ENCODE results near the gene VPS13A.
"Not testable (repeated sequence)": the region's sequence is repeated elsewhere in the genome, so short reads cannot be mapped to it uniquely, and the experiment has no call there.

VPS13A gene

DNA sequence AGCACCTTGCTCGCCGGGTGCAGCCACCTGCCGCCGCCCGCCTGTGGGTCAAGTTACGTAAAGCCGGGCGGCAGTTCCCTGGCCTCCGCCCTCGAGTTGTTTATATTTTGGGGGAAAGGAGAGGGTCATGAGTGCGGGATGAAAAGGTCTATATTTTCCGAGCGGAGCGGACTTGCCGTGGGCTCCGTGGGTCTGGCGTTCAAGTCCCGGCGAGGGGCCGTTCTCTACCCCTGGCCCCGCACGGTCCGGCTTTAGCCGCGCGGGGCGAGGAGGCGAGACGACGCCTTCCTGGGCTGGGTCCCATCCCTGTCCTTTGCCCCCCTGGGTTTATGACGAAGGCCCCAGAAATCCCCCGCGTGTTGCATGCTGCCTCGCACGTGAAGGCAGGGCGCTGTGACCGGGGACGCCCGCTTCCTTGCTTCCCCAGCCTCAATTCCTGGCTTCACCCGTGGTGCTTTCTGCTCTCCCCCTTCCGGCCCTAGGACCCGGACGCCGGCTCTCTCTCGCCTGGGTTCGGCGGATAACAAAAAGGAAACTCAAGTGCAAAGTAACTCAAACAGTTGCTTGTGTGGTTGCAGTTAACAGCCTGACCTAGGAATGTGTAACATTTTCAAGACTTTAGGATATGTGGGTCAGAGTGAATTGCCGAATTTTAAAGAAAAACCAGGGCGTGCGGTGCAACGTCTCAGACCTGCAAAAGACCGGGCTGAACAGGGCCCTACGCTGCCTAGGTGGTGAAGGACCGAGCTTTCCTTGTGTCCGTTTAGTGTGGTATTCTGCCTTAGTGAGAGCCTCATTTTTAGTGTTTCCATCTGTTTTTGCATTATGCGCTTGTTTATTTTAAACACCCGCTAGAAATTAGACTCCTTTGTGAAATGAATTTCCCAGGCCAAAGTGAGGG, 810 bp downstream of the VPS13A start:
- in situ Hi-C loops (cut with MboI; ENCODE audit: low pct_unique_long_range_greater_than_20kb, low sequenced_read_pairs) = no loop called here
- peak; percentile 62 for DNase-seq

DNA sequence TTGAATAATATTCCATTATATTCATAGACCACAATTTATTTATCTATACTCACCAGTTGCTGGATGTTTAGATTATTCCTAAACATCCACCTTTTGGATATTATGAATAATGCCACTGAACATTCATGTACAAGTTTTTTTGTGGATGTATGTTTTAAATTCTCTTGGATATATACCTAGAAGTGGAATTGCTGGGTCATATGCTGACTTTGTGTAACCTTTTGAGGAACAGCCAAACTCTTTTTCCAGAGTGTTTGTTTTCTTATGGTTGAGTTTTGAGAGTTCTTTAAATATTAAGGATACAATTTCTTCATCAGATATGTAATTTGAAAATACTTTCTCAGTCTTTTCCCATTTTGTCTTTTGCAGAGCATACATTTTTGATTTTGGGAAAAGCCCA, 2.7 kb downstream of the VPS13A start:
- in situ Hi-C loops (cut with MboI; ENCODE audit: low pct_unique_long_range_greater_than_20kb, low sequenced_read_pairs) = no loop called here
- no peak for DNase-seq

- no peak for DNase-seq
- in situ Hi-C loops (cut with MboI; ENCODE audit: low pct_unique_long_range_greater_than_20kb, low sequenced_read_pairs) = no loop called here
Observed at GRCh38 chr9:77183581-77183980, 6.2 kb downstream of the VPS13A start.

DNA sequence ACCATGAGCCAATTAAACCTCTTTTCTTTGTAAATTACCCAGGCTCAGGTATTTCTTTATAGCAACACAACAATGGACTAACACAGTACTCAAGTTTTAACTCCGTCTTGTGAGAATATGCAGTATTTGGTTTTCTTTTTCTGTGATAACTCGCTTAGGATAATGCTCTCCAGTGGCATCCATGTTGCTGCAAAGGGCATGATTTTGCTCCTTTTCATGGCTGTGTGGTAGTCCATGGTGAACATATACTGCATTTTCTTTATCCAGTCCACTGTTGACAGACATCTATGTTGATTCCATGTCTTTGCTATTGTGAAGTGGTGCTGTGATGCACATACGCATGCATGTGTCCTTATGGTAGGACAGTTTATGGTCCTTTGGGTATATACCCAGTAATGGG, 10.9 kb downstream of the VPS13A start:
- in situ Hi-C loops (cut with MboI; ENCODE audit: low pct_unique_long_range_greater_than_20kb, low sequenced_read_pairs) = no loop called here
- DNase-seq = no peak

DNA sequence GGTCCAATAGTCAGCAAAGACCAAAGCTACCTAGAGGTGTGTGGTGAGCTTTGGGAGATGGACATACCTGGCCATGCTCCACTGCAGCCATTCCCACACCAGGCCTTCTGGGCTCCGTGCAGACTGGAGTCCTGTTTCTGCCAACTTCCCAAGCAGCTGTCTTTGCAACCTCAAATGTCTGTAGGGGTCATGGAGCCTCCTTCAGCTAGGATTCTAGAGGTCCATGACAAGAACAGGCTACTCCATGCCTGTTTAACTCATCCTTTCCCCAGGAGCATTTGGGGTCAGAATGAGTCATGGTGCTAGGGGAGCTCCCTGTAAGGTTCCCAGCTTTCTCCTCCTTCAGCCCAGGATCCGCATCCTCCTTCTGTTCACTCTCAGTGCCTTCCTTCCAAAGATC, 17.1 kb downstream of the VPS13A start:
- DNase-seq = no peak
- in situ Hi-C loops (cut with MboI; ENCODE audit: low pct_unique_long_range_greater_than_20kb, low sequenced_read_pairs) = no loop called here

DNA sequence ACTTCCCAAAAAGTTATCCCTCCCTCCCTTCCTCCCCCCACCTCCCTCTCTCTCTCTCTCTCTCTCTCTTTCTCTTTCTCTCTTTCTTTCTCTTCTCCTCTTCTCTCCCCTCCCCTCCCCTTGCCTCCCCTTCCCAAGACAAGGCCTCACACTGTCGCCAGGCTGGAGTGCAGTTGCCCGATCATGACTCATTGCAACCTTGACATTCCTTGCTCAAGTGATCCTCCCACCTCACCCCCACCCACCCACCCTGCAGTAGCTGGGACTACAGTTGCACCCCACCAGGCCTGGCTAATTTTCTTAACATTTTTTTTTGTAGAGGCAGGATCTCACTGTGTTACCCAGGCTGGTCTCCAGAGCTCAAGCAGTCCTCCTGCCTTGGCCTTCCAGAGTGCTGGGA, 32.8 kb downstream of the VPS13A start:
- in situ Hi-C loops (cut with MboI; ENCODE audit: low pct_unique_long_range_greater_than_20kb, low sequenced_read_pairs) = no loop called here
- no peak for DNase-seq

DNA sequence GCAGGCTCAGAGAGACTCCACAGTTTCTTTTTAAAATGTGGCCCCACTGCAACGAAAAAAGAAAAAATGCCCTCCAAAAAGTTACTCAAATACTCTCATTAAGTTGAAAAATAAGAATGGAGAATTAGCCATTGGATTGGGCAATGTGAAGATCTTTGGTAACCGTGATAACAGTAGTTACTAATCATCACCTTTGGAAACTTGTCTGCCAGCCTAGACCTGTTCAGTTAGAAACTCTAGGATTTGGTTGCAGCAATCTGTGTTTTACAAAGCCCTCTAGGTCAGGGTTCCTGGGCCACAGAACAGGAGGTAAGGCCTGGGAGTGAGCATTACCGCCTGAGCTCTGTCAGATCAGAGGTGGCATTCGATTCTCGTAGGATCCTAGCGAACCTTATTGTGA, 34.2 kb downstream of the VPS13A start:
- in situ Hi-C loops (cut with MboI; ENCODE audit: low pct_unique_long_range_greater_than_20kb, low sequenced_read_pairs) = no loop called here
- no peak for DNase-seq

- no peak for DNase-seq
- in situ Hi-C loops (cut with MboI; ENCODE audit: low pct_unique_long_range_greater_than_20kb, low sequenced_read_pairs) = no loop called here
Observed at GRCh38 chr9:77212801-77213200, 35.5 kb downstream of the VPS13A start.

GRCh38 chr9:77215874-77216273, 38.5 kb downstream of the VPS13A start:
- in situ Hi-C loops (cut with MboI; ENCODE audit: low pct_unique_long_range_greater_than_20kb, low sequenced_read_pairs) = no loop called here

GRCh38 chr9:77218612-77219011, 41.3 kb downstream of the VPS13A start:
- DNase-seq = no peak
- in situ Hi-C loops (cut with MboI; ENCODE audit: low pct_unique_long_range_greater_than_20kb, low sequenced_read_pairs) = no loop called here

More at GRCh38 chr9:77215874-77216273, 38.5 kb downstream of the VPS13A start:
- DNase-seq = peak; percentile 20

- no peak for DNase-seq
- in situ Hi-C loops (cut with MboI; ENCODE audit: low pct_unique_long_range_greater_than_20kb, low sequenced_read_pairs) = no loop called here
Observed at GRCh38 chr9:77221431-77221830, 44.1 kb downstream of the VPS13A start.

DNA sequence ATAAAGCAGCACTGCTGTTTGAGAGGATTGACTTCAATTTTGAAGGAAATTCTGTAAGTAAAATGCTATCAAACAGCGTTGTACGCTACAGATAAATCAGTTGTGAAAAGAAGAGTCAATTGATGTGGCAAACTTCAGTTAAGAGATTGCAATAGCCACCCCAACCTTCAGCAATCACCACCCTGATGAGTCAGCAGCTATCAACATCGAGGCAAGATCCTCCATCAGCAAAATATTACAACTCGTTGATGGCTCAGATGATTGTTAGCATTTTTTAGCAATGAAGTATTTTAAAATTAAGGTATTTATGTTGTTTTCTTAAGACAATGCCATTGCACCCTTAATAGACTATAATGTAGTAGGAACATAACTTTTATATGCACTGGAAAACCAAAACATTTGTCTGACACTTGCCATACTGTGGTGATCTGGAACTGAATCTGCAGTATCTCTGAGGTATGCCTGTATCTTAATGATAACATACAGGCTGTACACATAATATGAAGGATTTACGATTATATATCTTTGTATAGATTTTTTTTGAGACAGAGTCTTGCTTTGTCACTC, 47.5 kb downstream of the VPS13A start:
- no peak for DNase-seq
- in situ Hi-C loops (cut with MboI; ENCODE audit: low pct_unique_long_range_greater_than_20kb, low sequenced_read_pairs) = no loop called here

DNA sequence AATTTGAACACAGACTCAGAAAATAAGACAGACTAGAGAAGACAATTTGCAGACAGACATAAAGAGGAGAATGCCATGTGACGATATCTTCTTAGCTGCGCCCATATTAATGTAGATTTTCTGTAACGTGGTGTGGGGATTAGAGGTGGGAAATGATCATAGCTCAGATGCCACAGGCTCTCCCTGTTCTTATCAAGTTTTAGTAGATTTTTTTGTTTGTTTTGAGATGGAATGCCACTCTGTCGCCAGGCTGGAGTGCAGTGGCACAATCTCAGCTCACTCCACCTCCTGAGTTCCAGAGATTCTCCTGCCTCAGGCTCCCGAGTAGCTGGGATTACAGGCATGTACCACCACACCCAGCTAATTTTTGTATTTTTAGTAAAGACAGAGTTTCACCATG, 59.4 kb downstream of the VPS13A start:
- no peak for DNase-seq
- in situ Hi-C loops (cut with MboI; ENCODE audit: low pct_unique_long_range_greater_than_20kb, low sequenced_read_pairs) = no loop called here

- in situ Hi-C loops (cut with MboI; ENCODE audit: low pct_unique_long_range_greater_than_20kb, low sequenced_read_pairs) = no loop called here
- no peak for DNase-seq
Observed at GRCh38 chr9:77237896-77238295, 60.6 kb downstream of the VPS13A start.

- no peak for DNase-seq
- in situ Hi-C loops (cut with MboI; ENCODE audit: low pct_unique_long_range_greater_than_20kb, low sequenced_read_pairs) = no loop called here
Observed at GRCh38 chr9:77251050-77251449, 73.7 kb downstream of the VPS13A start.

- DNase-seq = no peak
- in situ Hi-C loops (cut with MboI; ENCODE audit: low pct_unique_long_range_greater_than_20kb, low sequenced_read_pairs) = no loop called here
Observed at GRCh38 chr9:77257275-77257674, 79.9 kb downstream of the VPS13A start.

DNA sequence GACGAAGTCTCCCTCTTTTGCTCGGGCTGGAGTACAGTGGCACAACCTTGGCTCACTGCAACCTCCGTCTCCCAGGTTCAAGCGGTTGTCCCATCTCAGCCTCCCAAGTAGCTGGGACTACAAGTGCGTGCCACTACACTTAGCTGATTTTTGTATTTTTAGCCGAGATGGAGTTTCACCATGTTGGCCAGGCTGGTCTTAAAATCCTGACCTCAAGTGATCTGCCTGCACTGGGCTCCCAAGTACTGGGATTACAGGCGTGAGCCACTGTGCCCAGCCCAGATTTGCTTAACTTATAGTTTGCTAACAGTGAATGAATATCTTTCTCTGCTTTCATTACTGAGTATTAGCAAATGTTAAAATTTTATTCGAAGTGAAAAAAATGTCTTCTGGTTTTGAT, 84.3 kb downstream of the VPS13A start:
- DNase-seq = no peak
- in situ Hi-C loops (cut with MboI; ENCODE audit: low pct_unique_long_range_greater_than_20kb, low sequenced_read_pairs) = no loop called here

DNA sequence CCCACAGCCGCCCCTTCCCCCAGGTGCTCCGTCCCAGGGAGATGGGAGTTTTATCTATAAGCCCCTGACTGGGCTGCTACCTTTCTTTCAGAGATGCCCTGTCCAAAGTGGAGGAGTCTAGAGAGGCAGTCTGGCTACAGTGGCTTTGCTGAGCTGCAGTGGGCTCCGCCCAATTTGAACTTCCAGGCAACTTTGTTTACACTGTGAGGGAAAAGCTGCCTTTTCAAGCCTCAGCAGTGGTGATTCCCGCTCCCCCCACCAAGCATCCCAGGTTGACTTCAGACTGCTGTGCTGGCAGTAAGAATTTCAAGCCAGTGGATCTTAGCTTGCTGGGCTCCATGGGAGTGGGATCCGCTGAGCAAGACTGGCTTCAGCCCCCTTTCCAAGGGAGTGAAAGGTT, 90.4 kb downstream of the VPS13A start:
- in situ Hi-C loops (cut with MboI; ENCODE audit: low pct_unique_long_range_greater_than_20kb, low sequenced_read_pairs) = not testable (repeated sequence)

DNA sequence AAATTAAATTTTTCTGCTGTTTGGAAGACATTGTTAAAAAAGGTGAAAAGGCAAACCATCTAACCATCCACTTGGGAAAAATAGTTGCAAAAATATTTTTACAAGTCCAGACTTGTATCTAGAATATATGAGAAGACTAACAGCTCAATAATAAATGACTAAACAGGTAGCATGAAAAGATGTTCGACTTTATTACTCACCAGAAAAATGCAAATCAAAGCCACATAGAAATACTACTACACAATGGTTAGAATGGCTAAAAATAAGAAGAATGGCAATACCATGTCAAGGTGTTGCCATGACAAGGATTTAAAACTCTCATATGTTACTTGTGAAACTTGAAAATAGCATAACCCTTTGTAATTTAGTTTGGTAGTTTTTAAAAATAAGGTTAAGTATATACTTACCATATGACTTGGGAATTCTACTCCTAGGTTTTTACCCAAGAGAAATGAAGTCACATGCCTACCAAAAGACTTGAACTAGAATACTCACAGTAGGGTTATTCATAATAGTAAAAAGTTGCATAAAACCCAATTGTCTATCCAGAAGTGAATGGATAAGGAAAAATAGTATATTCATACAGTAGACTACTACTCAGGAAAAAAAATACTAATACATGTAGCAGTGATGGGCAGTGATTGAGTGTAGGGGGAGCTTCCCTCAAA, 93.8 kb downstream of the VPS13A start:
- in situ Hi-C loops (cut with MboI; ENCODE audit: low pct_unique_long_range_greater_than_20kb, low sequenced_read_pairs) = no loop called here

More for the DNA sequence above, 90.4 kb downstream of the VPS13A start:
- not testable (repeated sequence) for DNase-seq

DNA sequence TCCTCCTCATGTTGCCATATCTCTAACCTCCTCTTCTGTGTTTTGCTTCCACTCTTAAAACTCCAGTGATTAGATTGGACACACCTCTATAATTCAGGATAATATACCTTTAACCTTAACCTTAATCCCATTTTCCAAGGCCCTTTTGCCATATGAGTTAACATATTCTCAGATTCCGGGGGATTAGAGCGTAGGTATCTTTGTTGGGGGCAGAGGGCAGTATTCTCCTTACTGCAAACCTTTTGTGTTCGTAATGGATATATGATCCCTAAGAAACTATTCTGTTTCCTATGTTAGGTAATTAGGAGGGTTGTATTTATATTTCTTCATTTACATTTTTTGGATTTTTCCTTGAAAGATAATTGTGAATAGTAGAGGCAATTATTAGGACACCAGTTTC, 99.5 kb downstream of the VPS13A start:
- in situ Hi-C loops (cut with MboI; ENCODE audit: low pct_unique_long_range_greater_than_20kb, low sequenced_read_pairs) = no loop called here
- no peak for DNase-seq

More for the DNA sequence above, 93.8 kb downstream of the VPS13A start:
- DNase-seq = no peak

Measured in KBM-7 (cell line).